ENCODE measurements around the gene GABBR2.

DNA sequence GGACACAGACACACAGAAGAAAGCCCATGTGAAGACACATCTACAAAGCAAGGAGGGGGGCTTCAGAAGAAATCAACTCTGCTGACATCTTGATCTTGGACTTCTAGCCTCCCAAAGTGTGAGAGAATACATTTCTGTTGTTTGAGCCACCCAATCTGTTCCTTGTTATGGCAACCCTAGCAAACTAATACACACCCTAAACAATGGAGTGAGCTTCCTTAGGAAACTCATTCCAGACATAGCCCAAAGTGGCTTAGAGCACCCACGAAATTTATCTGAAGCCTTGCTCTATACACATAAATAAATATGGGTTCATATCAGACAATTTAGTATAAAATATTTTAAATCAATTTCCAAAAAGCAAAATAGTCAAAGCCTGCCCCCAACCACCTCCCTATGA is 445.7 kb downstream of the GABBR2 start:
- TF ChIP-seq, protein P1, sequence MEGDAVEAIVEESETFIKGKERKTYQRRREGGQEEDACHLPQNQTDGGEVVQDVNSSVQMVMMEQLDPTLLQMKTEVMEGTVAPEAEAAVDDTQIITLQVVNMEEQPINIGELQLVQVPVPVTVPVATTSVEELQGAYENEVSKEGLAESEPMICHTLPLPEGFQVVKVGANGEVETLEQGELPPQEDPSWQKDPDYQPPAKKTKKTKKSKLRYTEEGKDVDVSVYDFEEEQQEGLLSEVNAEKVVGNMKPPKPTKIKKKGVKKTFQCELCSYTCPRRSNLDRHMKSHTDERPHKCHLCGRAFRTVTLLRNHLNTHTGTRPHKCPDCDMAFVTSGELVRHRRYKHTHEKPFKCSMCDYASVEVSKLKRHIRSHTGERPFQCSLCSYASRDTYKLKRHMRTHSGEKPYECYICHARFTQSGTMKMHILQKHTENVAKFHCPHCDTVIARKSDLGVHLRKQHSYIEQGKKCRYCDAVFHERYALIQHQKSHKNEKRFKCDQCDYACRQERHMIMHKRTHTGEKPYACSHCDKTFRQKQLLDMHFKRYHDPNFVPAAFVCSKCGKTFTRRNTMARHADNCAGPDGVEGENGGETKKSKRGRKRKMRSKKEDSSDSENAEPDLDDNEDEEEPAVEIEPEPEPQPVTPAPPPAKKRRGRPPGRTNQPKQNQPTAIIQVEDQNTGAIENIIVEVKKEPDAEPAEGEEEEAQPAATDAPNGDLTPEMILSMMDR (conservative IDR thresholded peaks at IDR 0.05): no peak
- no peak for TF ChIP-seq ZFX (IDR thresholded peaks at IDR 0.05)
